ENCODE results near the gene IGFN1. TPM values are rescaled to one million over a fixed set of nuclear protein-coding genes. Genes with fewer than 3 reads are reported as not detected.

IGFN1 gene
- total and polyA plus RNA-seq, 2 of the 4 experiments (the other 2 are of a cell fraction) = 0.05 TPM; not detected in 1

DNA sequence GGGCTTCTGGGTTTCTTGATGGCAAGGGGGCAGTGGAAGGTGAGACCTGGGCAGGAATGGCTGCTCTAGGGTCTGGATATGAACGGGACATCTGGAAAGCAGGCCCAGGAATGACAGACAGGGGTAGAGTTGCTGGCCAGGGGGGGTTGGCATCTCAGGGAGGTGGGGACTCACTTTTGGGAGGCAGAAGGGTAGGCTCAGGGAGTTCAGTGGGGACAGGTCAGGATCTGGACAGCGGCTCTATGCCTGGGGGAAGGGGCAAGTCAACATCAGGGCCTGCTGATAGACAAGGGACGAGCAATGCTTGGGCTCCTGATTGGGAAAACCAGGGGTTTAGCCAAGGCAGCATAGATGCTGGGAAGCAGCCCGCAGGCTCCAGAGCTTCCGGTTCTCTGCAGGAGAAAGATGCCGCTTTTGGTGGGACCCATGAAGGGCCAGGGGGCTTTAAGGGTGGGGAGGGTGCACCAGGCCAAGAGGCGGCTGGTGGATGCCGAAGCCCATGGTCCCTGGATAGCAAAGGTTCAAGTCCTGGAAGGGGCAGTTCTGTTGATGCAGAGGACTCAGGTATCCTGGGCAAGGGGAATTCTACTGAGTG lies 21.9 kb downstream of the IGFN1 start:
- H2AFZ ChIP-seq (replicated peaks; ENCODE audit: low read length, poor library complexity) = no peak overlapping the region
- DNase-seq (no peak), ATAC-seq (ENCODE audit: low read depth) (no peak)
- H3K36me3 ChIP-seq (ENCODE audit: control insufficient read depth, insufficient read depth, low read length) = no peaks in the 10 kb centered on the region
- BruUV-seq (replicated peaks) = no TSS peak
- in situ Hi-C loops (cut with MboI; ENCODE audit: low sequenced_read_pairs) = no loop called here
- H3K79me1 ChIP-seq (ENCODE audit: low read depth in 1 of 2, low read length in 2 of 2) = no peaks in the 10 kb centered on the region
- H2AK9ac ChIP-seq (replicated peaks; ENCODE audit: low read depth, low read length, poor library complexity) = no peak overlapping the region
- no peak overlapping the region for H3K18ac ChIP-seq (ENCODE audit: low read depth, low read length)
- no peak for TF ChIP-seq RCOR1 (IDR thresholded peaks at IDR 0.05; ENCODE audit: insufficient replicate concordance, low read length)
- TF ChIP-seq FOS (IDR thresholded peaks at IDR 0.05; ENCODE audit: low read depth, low read length) = no peak
- TF ChIP-seq MAZ (IDR thresholded peaks at IDR 0.05; ENCODE audit: borderline replicate concordance, low read depth, low read length) = no peak
- no peak for TF ChIP-seq CEBPB (IDR thresholded peaks at IDR 0.05; ENCODE audit: low read depth, low read length)
- TF ChIP-seq MAFK (IDR thresholded peaks at IDR 0.05; ENCODE audit: low read depth, low read length) = no peak
- no peak for TF ChIP-seq RFX5 (IDR thresholded peaks at IDR 0.05; ENCODE audit: low read depth, low read length)
- no peak for TF ChIP-seq USF2 (IDR thresholded peaks at IDR 0.05; ENCODE audit: low read depth, low read length)
- TF ChIP-seq BHLHE40 (IDR thresholded peaks at IDR 0.05; ENCODE audit: low read depth, low read length) = no peak
- no peak for TF ChIP-seq MXI1 (IDR thresholded peaks at IDR 0.05; ENCODE audit: borderline replicate concordance, low read depth, low read length)
- no peak for TF ChIP-seq RAD21 (IDR thresholded peaks at IDR 0.05; ENCODE audit: low read length)
- no peak for TF ChIP-seq NFE2L2 (IDR thresholded peaks at IDR 0.05; ENCODE audit: low read depth, low read length)
- TF ChIP-seq, protein P1, sequence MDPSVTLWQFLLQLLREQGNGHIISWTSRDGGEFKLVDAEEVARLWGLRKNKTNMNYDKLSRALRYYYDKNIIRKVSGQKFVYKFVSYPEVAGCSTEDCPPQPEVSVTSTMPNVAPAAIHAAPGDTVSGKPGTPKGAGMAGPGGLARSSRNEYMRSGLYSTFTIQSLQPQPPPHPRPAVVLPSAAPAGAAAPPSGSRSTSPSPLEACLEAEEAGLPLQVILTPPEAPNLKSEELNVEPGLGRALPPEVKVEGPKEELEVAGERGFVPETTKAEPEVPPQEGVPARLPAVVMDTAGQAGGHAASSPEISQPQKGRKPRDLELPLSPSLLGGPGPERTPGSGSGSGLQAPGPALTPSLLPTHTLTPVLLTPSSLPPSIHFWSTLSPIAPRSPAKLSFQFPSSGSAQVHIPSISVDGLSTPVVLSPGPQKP (IDR thresholded peaks at IDR 0.05; ENCODE audit: borderline replicate concordance, low read depth, low read length) = no peak
- TF ChIP-seq POLR2A (IDR thresholded peaks at IDR 0.05; ENCODE audit: low read depth, low read length) = no peak
- TF ChIP-seq CTCF (conservative IDR thresholded peaks at IDR 0.05; ENCODE audit: low read depth, low read length) = no peak
- TF ChIP-seq CHD1 (IDR thresholded peaks at IDR 0.05; ENCODE audit: low read depth, low read length) = no peak
- TF ChIP-seq SMC3 (IDR thresholded peaks at IDR 0.05; ENCODE audit: low read depth, low read length) = no peak
- no peak overlapping the region for H2BK15ac ChIP-seq (ENCODE audit: low read depth, low read length)
- H3K9me3 ChIP-seq (ENCODE audit: control insufficient read depth, insufficient read depth, low read length) = no peaks in the 10 kb centered on the region
- no peak overlapping the region for H2AK5ac ChIP-seq (ENCODE audit: low read depth, low read length)
- no peak overlapping the region for H3K4me3 ChIP-seq (ENCODE audit: insufficient read depth, low read depth, low read length)
- no peak overlapping the region for H3K4me2 ChIP-seq (ENCODE audit: low read depth, low read length)
- no peak overlapping the region for H4K8ac ChIP-seq (ENCODE audit: low read depth in 2 of 2, low read length in 2 of 2)
- H3K56ac ChIP-seq (ENCODE audit: extremely low read depth, insufficient read depth, low read length) = no peak overlapping the region
- H3K4me1 ChIP-seq (ENCODE audit: control insufficient read depth, insufficient read depth, low read length) = no peaks in the 10 kb centered on the region
- no peak overlapping the region for H2BK120ac ChIP-seq (ENCODE audit: low read depth, low read length)
- H4K91ac ChIP-seq (ENCODE audit: insufficient read depth, low read depth, low read length) = no peak overlapping the region
- no peak overlapping the region for H4K5ac ChIP-seq (ENCODE audit: low read depth, low read length)
- H3K14ac ChIP-seq (replicated peaks; ENCODE audit: low read depth, low read length) = no peak overlapping the region
- ChIA-PET POLR2A (ENCODE audit: unreplicated experiment) (no interaction called here), CTCF (no interaction called here)
- H3K27me3 ChIP-seq (ENCODE audit: control insufficient read depth, insufficient read depth, low read length) = peaks cover 63% of the 10 kb centered on the region
- intact Hi-C loops (cut with micrococcal nuclease) = no loop called here
- 88% methylated on average over 5 of the region's 8 CpGs; no CpG with 5 or more reads in 1 of the 2 experiments for WGBS, 2 experiments (ENCODE audit: extremely low coverage in 2 of 2, insufficient read length in 1 of 2)
- no peak overlapping the region for H3K23ac ChIP-seq (ENCODE audit: low read depth, low read length)
- dilution Hi-C loops (cut with HindIII; ENCODE audit: low sequenced_read_pairs, unreplicated experiment) = no loop called here
- no peaks in the 10 kb centered on the region for H4K20me1 ChIP-seq (ENCODE audit: insufficient read depth, low read length)
- H2BK5ac ChIP-seq (ENCODE audit: low read depth, low read length, poor library complexity, severe bottlenecking) = no peak overlapping the region
- no peak overlapping the region for H3K4ac ChIP-seq (ENCODE audit: low read depth, low read length)
- no peak overlapping the region for H3K27ac ChIP-seq (ENCODE audit: insufficient read depth, low read length)
- H3K9ac ChIP-seq (ENCODE audit: low read depth, low read length) = no peak overlapping the region
- H2BK20ac ChIP-seq (ENCODE audit: low read depth, low read length) = no peak overlapping the region
- no peaks in the 10 kb centered on the region for H3K9me1 ChIP-seq (ENCODE audit: insufficient read depth, low read length)
